ENCODE measurements around the gene ELL. TPM values are rescaled to one million over a fixed set of nuclear protein-coding genes. Genes with fewer than 3 reads are reported as not detected.

The ELL gene
- total RNA-seq, 1 donor from 2014 or later = 16.0 TPM

GRCh38 chr19:18520848-18521691, 800 bp downstream of the ELL start:
- peaks cover 6% of the 10 kb centered on the region for H3K4me1 Mint-ChIP-seq (ENCODE audit: low read depth, unreplicated experiment)
- Histone ChIP-seq H3K4me1 (ENCODE audit: insufficient read depth, low read length) (peaks cover 14% of the 10 kb centered on the region), H3K27me3 (ENCODE audit: insufficient read depth, low read length) (no peaks in the 10 kb centered on the region), H3K9ac (ENCODE audit: low read length) (peak overlapping the region; percentile 100), H3K36me3 (ENCODE audit: insufficient read depth, low read length) (no peaks in the 10 kb centered on the region), H4K20me1 (ENCODE audit: insufficient read depth, low read length) (peaks cover 44% of the 10 kb centered on the region), H2AFZ (ENCODE audit: low read depth, low read length) (no peak overlapping the region), H3K27ac (ENCODE audit: low read depth, low read length) (peak overlapping the region; percentile 99), H3K9me3 (ENCODE audit: insufficient read depth, low read depth, low read length) (no peaks in the 10 kb centered on the region), H3K4me3 (ENCODE audit: insufficient read depth, low read depth, low read length) (peak overlapping the region; percentile 93), H3K79me2 (ENCODE audit: insufficient read depth, low read length) (peaks cover 56% of the 10 kb centered on the region), H3K4me2 (ENCODE audit: low read length) (peak overlapping the region; percentile 99)
- peak overlapping the region; percentile 97 for H3K4me3 Mint-ChIP-seq (ENCODE audit: unreplicated experiment)
- H3K36me3 Mint-ChIP-seq (ENCODE audit: low read depth, unreplicated experiment) = peaks cover 2% of the 10 kb centered on the region
- no peaks in the 10 kb centered on the region for H3K9me3 Mint-ChIP-seq (ENCODE audit: unreplicated experiment)
- H3K27me3 Mint-ChIP-seq (ENCODE audit: low read depth, unreplicated experiment) = no peaks in the 10 kb centered on the region
- FAIRE-seq (no peak), DNase-seq (ENCODE audit: low read depth) (no peak)
- TF ChIP-seq, protein P1, sequence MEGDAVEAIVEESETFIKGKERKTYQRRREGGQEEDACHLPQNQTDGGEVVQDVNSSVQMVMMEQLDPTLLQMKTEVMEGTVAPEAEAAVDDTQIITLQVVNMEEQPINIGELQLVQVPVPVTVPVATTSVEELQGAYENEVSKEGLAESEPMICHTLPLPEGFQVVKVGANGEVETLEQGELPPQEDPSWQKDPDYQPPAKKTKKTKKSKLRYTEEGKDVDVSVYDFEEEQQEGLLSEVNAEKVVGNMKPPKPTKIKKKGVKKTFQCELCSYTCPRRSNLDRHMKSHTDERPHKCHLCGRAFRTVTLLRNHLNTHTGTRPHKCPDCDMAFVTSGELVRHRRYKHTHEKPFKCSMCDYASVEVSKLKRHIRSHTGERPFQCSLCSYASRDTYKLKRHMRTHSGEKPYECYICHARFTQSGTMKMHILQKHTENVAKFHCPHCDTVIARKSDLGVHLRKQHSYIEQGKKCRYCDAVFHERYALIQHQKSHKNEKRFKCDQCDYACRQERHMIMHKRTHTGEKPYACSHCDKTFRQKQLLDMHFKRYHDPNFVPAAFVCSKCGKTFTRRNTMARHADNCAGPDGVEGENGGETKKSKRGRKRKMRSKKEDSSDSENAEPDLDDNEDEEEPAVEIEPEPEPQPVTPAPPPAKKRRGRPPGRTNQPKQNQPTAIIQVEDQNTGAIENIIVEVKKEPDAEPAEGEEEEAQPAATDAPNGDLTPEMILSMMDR (IDR thresholded peaks at IDR 0.05; ENCODE audit: insufficient read depth, low read depth, low read length) = no peak
- TF ChIP-seq EZH2 (IDR thresholded peaks at IDR 0.05; ENCODE audit: insufficient read depth, low read length) = no peak
- H3K27ac Mint-ChIP-seq (ENCODE audit: unreplicated experiment) = peak overlapping the region; percentile 98

DNA sequence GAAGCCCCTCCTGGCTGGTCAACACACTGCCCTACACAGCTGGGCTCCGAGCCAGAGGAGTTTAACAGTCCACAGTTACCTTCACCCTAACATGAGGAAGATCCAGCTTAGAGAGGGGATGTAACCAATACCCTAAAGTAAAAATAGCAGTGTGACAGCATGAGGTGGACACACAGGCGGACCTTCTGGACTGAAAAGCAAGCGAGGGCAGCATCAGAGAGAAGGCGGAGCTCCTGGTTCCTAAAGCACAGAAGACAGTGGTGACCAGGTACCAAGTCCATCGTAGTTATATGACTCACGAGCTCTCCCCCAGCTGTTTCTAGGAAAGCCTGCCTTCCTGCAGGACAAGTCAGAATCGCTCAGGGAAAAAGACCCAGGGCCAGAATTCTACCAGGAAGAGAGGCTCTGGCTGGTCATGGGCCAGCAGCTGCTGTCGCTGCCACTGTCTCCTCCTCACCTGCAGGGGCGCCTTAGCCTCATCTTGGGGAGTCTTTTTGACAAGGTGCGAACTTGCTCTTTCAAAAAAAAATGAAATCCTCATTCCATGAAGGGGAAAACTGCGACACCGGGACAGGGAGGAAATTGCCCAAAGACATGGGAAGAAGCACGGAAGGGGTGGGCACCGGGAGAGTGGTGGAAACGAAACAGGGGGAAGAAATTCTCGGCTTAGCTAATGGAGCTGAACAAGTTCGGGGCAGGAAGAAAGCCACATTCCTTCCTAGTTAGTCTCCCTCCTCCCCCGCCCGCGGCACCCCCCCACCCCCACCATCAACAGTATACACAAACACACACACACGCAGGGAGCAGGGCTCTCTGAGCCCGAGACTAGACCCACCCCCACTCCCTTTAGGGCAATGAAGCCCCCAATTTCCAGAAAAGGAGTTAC, 1.7 kb downstream of the ELL start:
- Histone ChIP-seq H3K27me3 (ENCODE audit: insufficient read depth, low read length) (no peaks in the 10 kb centered on the region), H3K4me3 (ENCODE audit: insufficient read depth, low read depth, low read length) (peak overlapping the region; percentile 93), H3K27ac (ENCODE audit: low read depth, low read length) (peak overlapping the region; percentile 99), H3K9ac (ENCODE audit: low read length) (peak overlapping the region; percentile 100), H3K79me2 (ENCODE audit: insufficient read depth, low read length) (peaks cover 65% of the 10 kb centered on the region), H2AFZ (ENCODE audit: low read depth, low read length) (peak overlapping the region; percentile 53), H3K4me1 (ENCODE audit: insufficient read depth, low read length) (peaks cover 21% of the 10 kb centered on the region), H3K4me2 (ENCODE audit: low read length) (peak overlapping the region; percentile 99), H3K36me3 (ENCODE audit: insufficient read depth, low read length) (no peaks in the 10 kb centered on the region), H3K9me3 (ENCODE audit: insufficient read depth, low read depth, low read length) (no peaks in the 10 kb centered on the region), H4K20me1 (ENCODE audit: insufficient read depth, low read length) (peaks cover 53% of the 10 kb centered on the region)
- Mint-ChIP-seq H3K27ac (ENCODE audit: unreplicated experiment) (peak overlapping the region; percentile 98), H3K4me1 (ENCODE audit: low read depth, unreplicated experiment) (peaks cover 10% of the 10 kb centered on the region), H3K9me3 (ENCODE audit: unreplicated experiment) (no peaks in the 10 kb centered on the region), H3K4me3 (ENCODE audit: unreplicated experiment) (peak overlapping the region; percentile 97), H3K27me3 (ENCODE audit: low read depth, unreplicated experiment) (no peaks in the 10 kb centered on the region), H3K36me3 (ENCODE audit: low read depth, unreplicated experiment) (peaks cover 2% of the 10 kb centered on the region)
- DNase-seq (ENCODE audit: low read depth) = peak; percentile 82
- FAIRE-seq = no peak
- TF ChIP-seq, protein P1 (IDR thresholded peaks at IDR 0.05; ENCODE audit: insufficient read depth, low read depth, low read length) = peak; percentile 61
- no peak for TF ChIP-seq EZH2 (IDR thresholded peaks at IDR 0.05; ENCODE audit: insufficient read depth, low read length)
